Thoracic aorta (tissue), 2 donors: ENCODE measurements around the gene CDH22. TPM values are rescaled to one million over a fixed set of nuclear protein-coding genes. Genes with fewer than 3 reads are reported as not detected.

Experiments used
- ATAC-seq: fragments of 150-250 bp; one replicate; pipeline ENCODE4 v1.8.0; 2017; ENCODE audit warnings: low read depth; ENCODE audit not compliant: insufficient number of reproducible peaks, low FRiP score
- DNase-seq: peaks from one replicate; pipeline ENCODE4 v3.0.0-alpha.2; 2020; ENCODE audit warnings: low spot score
- H3K27ac ChIP-seq, 2 donors: fragments of 200-600 bp; sonication (generic); 1 replicate in 1 of 2; 2 replicates in 1 of 2; pipeline ENCODE4 v1.5.1; 2016; ENCODE audit warnings: mild to moderate bottlenecking in 2 of 2, moderate library complexity in 2 of 2
- H3K27me3 ChIP-seq: fragments of 200-600 bp; sonication (generic); replicated peaks from 2 replicates; pipeline ENCODE4 v1.6.0; 2016; ENCODE audit warnings: mild to moderate bottlenecking; ENCODE audit not compliant: insufficient read depth
- H3K36me3 ChIP-seq: fragments of 200-600 bp; sonication (generic); one replicate; pipeline ENCODE4 v1.5.1; 2016
- H3K4me1 ChIP-seq, 2 donors: fragments of 200-600 bp; sonication (generic); 1 replicate in 1 of 2; 2 replicates in 1 of 2; pipeline versions ENCODE4 v1.5.1 to v1.6.0; 2016; ENCODE audit warnings: low read depth in 2 of 2, mild to moderate bottlenecking in 1 of 2; ENCODE audit not compliant: control insufficient read depth in 1 of 2
- H3K4me3 ChIP-seq: fragments of 200-600 bp; sonication (generic); 2 replicates; pipeline ENCODE4 v1.5.1; 2016; ENCODE audit warnings: mild to moderate bottlenecking
- H3K9me3 ChIP-seq: fragments of 200-600 bp; sonication (generic); 2 replicates; pipeline ENCODE4 v1.5.1; 2016
- total RNA-seq, 2 donors: library from RNA; depleted of rRNA; stranded (reverse); fragments of >200 nt; gene quantifications; one replicate each; pipeline versions ENCODE4 v1.1.0 to v1.2.3, GENCODE V29; 2016
- TF ChIP-seq, protein P1 (sequence below): fragments of 200-600 bp; sonication (generic); IDR thresholded peaks from one replicate; pipeline ENCODE4 v1.5.1; 2019; ENCODE audit warnings: antibody characterized with exemption

CDH22 gene
- total RNA-seq, 2 donors from 2014 or later = not detected

DNA sequence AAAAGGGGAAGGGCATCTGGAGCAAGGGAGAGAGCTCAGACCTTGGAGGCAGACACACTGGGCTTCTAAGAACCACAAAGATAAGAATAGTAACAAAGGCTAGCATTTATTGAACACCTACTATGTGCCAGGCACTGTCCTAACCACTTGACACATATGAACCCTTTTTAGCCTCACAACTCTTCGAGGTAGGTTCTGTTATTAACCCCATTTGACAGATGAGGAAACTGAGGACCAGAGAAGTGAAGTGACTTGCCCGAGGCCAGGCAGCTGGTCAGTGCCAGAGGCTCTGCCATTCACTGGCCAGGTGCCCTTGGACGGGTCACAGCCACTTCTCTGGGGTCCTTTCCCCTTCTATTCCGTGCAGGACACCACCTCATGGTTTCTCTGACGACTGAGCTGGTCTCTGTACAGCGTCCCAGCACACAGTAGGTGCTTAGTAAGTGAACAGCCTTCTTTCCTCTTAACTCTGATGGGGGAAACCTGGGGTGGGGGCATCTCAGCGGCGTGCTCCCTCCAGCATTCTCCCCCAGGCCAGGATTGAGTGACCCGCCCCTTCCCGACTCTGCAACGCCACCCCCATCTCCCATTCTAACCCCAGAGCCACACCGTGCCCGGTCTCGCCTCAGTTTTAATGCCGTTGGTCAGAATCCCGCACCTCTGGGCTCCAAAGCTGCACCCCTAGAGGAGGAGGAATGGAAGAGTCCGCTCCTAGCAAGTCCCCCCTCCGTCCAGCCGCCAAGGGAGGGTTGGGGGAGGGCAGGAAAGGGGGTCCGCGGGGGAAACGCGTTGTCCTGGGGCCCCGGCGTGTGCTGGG lies 134.4 kb downstream of the CDH22 start:
- DNase-seq (no peak), ATAC-seq (no peak)
- peaks cover 17% of the 10 kb centered on the region for H3K27me3 ChIP-seq
- H3K4me1 ChIP-seq = no peaks in the 10 kb centered on the region
- no peaks in the 10 kb centered on the region for H3K36me3 ChIP-seq
- no peaks in the 10 kb centered on the region for H3K9me3 ChIP-seq
- TF ChIP-seq, protein P1, sequence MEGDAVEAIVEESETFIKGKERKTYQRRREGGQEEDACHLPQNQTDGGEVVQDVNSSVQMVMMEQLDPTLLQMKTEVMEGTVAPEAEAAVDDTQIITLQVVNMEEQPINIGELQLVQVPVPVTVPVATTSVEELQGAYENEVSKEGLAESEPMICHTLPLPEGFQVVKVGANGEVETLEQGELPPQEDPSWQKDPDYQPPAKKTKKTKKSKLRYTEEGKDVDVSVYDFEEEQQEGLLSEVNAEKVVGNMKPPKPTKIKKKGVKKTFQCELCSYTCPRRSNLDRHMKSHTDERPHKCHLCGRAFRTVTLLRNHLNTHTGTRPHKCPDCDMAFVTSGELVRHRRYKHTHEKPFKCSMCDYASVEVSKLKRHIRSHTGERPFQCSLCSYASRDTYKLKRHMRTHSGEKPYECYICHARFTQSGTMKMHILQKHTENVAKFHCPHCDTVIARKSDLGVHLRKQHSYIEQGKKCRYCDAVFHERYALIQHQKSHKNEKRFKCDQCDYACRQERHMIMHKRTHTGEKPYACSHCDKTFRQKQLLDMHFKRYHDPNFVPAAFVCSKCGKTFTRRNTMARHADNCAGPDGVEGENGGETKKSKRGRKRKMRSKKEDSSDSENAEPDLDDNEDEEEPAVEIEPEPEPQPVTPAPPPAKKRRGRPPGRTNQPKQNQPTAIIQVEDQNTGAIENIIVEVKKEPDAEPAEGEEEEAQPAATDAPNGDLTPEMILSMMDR = no peak
- no peak overlapping the region for H3K27ac ChIP-seq
- no peak overlapping the region for H3K4me3 ChIP-seq

DNA sequence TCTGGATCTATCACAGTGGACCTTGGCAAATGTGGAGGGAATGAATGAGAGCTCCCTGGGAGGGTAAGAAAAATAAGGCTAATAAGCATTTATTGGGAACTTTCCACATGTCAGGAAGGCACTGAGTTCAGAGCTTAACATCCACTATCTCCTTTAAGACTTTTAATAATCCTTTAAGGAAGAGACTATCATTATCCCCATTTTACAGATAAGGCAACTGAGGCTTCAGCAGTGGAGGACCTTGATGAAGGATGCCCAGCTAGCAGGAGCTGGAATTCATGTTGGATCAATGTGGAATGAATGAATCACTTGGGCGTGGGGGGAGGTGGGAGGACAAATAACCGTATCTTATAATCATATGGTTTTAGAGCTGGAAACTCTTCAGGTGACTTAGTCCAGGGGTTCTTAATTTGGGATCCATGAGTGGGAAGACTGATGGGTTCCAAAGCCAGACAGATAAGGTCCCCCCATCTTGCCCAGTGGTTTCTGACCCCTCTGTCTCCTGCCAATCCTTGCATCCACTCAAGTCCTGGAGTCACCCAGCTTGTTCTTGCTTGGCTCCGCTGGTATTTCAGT lies 135.2 kb downstream of the CDH22 start:
- TF ChIP-seq, protein P1 = no peak
- no peak for DNase-seq
- no peak overlapping the region for H3K27ac ChIP-seq

DNA sequence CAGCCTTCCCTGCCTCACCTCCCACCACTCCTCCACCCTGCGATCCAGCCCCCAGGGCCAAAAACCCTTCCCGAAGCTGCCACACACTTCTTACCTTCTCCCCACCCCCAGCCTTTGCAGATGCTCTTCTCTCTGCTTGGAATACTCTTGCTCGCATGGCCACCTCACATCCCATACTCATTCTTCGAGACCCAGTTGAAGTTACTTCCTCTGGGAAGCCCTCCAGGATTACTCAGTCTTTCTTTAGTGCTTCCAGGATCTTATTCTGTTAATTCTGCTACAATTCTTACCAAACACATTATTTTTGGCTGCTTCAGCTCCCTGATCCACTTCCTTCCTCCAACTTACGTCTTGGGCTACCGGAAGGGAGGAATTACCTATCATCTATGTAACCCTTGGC lies 135.8 kb downstream of the CDH22 start:
- Histone ChIP-seq H3K36me3 (no peaks in the 10 kb centered on the region), H3K27me3 (peaks cover 17% of the 10 kb centered on the region), H3K4me1 (no peaks in the 10 kb centered on the region), H3K4me3 (no peak overlapping the region), H3K9me3 (no peaks in the 10 kb centered on the region), H3K27ac (no peak overlapping the region)
- TF ChIP-seq, protein P1 = no peak
- no peak for DNase-seq
- ATAC-seq = no peak

More for the DNA sequence above, 135.2 kb downstream of the CDH22 start:
- Histone ChIP-seq H3K27me3 (peaks cover 17% of the 10 kb centered on the region), H3K4me1 (no peaks in the 10 kb centered on the region), H3K4me3 (no peak overlapping the region), H3K36me3 (no peaks in the 10 kb centered on the region), H3K9me3 (no peaks in the 10 kb centered on the region)
- ATAC-seq = no peak

GRCh38 chr20:46171909-46172308 lies 136.4 kb downstream of the CDH22 start:
- TF ChIP-seq, protein P1 = no peak
- DNase-seq = no peak
- Histone ChIP-seq H3K27me3 (peaks cover 17% of the 10 kb centered on the region), H3K36me3 (no peaks in the 10 kb centered on the region), H3K9me3 (no peaks in the 10 kb centered on the region), H3K27ac (no peak overlapping the region), H3K4me3 (no peak overlapping the region), H3K4me1 (no peaks in the 10 kb centered on the region)
- ATAC-seq = no peak

- TF ChIP-seq, protein P1 = no peak
- Histone ChIP-seq H3K4me1 (no peaks in the 10 kb centered on the region), H3K9me3 (no peaks in the 10 kb centered on the region), H3K27ac (no peak overlapping the region), H3K4me3 (no peak overlapping the region), H3K36me3 (no peaks in the 10 kb centered on the region), H3K27me3 (peaks cover 17% of the 10 kb centered on the region)
- ATAC-seq (no peak), DNase-seq (no peak)
These were observed 136.8 kb downstream of the CDH22 start for GRCh38 chr20:46171476-46171875.
